HG03135 (cell line): ENCODE data around the gene AHNAK.
"Not testable (repeated sequence)": the region's sequence is repeated elsewhere in the genome, so short reads cannot be mapped to it uniquely, and the experiment has no call there.

Source experiments
- ATAC-seq: cut with Tn5 transposase; IDR thresholded peaks from one replicate; pipeline ENCODE4 v1.9.1; 2021; ENCODE audit warnings: mild to moderate bottlenecking, moderate library complexity; ENCODE audit not compliant: unreplicated experiment

The AHNAK gene, protein sequence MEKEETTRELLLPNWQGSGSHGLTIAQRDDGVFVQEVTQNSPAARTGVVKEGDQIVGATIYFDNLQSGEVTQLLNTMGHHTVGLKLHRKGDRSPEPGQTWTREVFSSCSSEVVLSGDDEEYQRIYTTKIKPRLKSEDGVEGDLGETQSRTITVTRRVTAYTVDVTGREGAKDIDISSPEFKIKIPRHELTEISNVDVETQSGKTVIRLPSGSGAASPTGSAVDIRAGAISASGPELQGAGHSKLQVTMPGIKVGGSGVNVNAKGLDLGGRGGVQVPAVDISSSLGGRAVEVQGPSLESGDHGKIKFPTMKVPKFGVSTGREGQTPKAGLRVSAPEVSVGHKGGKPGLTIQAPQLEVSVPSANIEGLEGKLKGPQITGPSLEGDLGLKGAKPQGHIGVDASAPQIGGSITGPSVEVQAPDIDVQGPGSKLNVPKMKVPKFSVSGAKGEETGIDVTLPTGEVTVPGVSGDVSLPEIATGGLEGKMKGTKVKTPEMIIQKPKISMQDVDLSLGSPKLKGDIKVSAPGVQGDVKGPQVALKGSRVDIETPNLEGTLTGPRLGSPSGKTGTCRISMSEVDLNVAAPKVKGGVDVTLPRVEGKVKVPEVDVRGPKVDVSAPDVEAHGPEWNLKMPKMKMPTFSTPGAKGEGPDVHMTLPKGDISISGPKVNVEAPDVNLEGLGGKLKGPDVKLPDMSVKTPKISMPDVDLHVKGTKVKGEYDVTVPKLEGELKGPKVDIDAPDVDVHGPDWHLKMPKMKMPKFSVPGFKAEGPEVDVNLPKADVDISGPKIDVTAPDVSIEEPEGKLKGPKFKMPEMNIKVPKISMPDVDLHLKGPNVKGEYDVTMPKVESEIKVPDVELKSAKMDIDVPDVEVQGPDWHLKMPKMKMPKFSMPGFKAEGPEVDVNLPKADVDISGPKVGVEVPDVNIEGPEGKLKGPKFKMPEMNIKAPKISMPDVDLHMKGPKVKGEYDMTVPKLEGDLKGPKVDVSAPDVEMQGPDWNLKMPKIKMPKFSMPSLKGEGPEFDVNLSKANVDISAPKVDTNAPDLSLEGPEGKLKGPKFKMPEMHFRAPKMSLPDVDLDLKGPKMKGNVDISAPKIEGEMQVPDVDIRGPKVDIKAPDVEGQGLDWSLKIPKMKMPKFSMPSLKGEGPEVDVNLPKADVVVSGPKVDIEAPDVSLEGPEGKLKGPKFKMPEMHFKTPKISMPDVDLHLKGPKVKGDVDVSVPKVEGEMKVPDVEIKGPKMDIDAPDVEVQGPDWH (N-terminal part only)

GRCh38 chr11:62546244-62546928 lies at the start of gene AHNAK:
Gene AHNAK, minus strand, starts transcription at chr11:62546806. Its CDS starts 10,708 bp downstream, at chr11:62536098.
- no peak for ATAC-seq

DNA sequence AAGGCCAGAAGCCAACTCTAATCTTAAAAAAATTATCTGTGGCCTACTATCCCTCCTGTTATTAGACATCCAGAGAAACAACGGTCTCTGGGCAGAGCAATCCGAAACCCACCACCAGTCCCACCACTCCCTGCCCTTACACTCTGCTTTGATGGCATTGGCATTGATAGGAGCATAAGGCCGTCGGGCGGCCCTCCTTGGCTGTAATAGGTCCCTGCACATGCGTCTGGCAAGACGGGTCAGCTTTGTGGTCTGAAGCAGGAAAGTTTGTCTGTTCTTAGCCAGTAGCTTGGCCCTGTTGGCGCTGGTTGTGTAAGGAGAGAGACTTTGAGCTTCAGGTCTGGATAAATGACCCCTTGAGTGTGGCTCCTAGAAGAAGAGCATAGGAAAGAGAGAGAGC lies 48.5 kb upstream of the AHNAK start:
- no peak for ATAC-seq

- ATAC-seq = no peak
Measured at GRCh38 chr11:62593434-62594044, 46.9 kb upstream of the AHNAK start.

DNA sequence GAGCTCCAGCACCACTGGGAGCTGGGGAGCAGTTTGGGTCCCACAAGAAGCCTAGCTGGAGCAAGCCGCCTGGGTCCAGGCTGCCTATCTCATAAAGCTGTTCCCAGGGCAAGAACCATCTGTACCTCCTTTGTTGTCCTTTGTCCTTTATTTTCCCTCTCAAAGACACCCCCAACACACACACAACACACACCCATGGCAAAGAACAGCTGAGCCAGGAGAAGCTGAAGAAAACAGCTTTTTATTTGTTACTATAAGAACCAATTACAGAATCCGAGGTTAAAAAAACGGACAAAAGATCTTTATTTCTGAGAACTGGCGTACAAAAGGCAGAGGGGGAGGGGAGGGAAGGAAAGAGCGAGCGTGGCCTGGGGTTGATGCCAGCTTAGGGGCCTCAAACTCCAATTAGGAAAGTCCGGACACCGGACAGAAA lies 46.4 kb upstream of the AHNAK start:
- no peak for ATAC-seq

DNA sequence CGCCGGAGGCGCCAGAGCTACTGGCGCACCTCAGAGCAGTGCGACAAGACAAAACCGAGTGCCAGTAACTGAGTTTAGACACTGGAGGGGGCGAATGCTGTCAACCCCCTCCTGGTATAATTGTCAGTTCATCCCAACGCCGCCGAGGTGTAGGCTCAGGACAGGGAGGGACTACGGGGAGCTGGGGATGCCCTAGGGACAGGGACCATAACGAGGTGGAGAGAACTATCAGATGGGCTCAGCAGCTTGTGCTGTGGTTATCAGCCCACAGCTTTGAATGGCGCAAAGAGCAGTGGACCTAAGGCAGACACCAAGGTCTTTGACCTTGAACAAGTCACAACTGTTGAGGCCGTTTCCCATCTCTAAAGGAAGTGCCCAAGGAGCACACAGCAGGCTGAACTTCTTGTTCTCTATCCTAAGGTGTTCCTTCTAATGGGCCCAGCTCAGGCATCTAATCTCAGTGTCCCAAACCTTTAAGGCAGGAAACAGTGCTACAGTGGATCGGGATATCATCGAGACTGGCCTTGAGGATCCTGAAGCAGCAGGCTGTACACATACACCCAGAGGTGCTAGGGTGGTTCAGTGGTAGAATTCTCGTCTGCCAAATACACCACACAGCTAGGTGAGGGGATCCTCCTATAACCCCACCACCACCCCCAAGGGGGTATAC lies 45.7 kb upstream of the AHNAK start:
- ATAC-seq = no peak

DNA sequence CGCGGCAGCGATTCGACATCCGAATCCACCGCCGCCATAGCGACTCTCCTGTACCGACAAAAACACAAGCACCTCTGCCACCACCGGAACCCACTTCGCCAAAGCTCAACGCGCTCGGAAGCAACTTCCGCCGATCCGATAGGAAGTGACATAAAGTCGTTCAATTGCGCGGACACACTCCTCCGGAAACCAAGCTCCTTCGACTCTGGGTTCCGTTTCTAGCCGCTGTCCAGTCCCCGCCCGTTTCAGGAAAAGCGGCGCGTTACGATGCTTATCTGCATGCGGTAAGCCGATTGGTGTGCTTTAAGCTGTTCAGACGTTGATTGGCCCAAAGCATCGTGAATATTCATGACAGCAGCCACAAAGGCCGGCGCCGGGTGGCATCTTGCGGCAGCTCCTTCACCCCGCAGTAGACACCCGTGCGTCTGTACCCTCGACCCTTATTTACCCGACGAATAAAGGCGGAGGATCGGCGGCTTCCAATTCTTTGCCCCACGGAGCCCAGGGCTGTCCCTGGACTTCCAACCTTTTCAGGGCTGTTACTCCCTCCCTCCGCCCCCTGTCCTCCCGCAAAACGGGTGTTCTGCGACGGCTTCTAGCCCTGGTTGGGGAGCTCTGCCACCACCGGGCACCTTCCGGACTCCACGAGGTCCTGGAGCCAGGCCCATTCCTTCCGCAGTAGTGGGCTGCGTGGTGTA lies 45.0 kb upstream of the AHNAK start, which contains the start of gene TUT1:
Gene TUT1 (minus strand): TSS at position 76 of the 698 bp plus-strand sequence. CDS start 38 bp downstream, at position 38.
- peak; percentile 86 for ATAC-seq

GRCh38 chr11:62588966-62589637 lies 42.5 kb upstream of the AHNAK start:
- no peak for ATAC-seq

DNA sequence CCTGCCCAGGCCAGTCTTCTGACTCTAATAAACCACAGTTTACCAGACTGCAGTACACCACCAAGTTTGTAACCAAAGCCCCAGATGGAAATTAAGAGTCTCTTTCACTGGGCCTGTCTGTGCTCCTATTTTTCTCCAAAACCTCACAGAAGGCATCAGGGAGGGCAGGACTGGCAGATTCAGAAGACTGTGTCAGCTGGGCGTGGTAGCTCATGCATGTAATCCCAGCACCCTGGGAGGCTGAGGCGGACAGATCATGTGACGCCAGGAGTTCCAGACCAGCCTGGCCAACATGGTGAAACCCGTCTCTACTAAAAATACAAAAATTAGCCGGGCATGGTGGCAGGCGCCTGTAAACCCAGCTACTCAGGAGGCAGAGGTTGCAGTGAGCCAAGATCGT lies 38.8 kb upstream of the AHNAK start:
- not testable (repeated sequence) for ATAC-seq

DNA sequence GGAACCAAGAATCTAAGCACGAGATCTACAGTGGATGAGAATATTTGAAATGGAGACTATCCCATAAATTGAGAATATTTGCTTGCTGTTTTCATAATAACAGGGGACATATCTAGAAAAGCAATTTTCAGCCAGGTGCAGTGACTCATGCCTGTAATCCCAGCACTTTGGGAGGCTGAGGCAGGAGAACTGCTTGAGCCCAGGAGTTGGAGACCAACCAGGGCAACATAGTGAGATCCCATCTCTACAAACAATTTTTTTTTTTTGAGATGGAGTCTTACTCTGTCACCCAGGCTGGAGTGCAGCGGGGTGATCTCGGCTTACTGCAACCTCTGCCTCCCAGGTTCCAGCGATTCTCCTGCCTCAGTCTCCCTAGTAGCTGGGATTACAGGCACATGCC lies 35.1 kb upstream of the AHNAK start:
- not testable (repeated sequence) for ATAC-seq

- no peak for ATAC-seq
Measured at GRCh38 chr11:62580959-62581715, 34.5 kb upstream of the AHNAK start.

- ATAC-seq = no peak
Measured at GRCh38 chr11:62579252-62579651, 32.6 kb upstream of the AHNAK start.

- no peak for ATAC-seq
Measured at GRCh38 chr11:62578541-62578940, 31.9 kb upstream of the AHNAK start.

- no peak for ATAC-seq
Measured at GRCh38 chr11:62577046-62577714, 30.6 kb upstream of the AHNAK start.

DNA sequence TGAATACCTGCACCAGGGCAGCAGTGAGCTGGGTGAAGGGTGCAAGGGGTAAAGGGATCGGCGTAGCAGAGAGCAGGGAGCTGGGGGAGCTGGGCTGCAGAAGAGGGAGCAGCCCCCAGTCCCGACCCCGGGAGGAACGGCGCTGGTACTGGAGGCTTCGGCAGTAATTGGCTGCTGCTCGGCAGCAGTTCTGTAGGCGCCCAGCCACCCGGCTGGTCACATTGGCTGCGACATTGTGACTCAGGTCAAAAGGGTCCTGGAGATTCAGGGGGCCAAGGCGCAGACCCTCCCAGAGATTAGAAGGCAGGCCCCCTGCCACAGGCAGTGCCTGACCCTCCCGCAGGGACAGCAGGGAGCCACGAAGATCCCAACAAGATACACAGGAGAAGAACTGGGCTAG lies 29.2 kb upstream of the AHNAK start:
- no peak for ATAC-seq

- no peak for ATAC-seq
Measured at GRCh38 chr11:62575156-62575555, 28.6 kb upstream of the AHNAK start.

GRCh38 chr11:62574363-62575071 lies 27.9 kb upstream of the AHNAK start:
- ATAC-seq = peak; percentile 20
